K562 (cell line): ENCODE data around the gene SH3BP5L. TPM values are rescaled to one million over a fixed set of nuclear protein-coding genes. Genes with fewer than 3 reads are reported as not detected.
A peak's percentile ranks its signal among the peaks of the same experiment; 100 is the strongest.

Source experiments
- ATF1 ChIP-seq, 2 experiments: fragments of 450-650 bp in 1 of 2; IDR thresholded peaks; 2 replicates each; pipeline ENCODE4 v1.6.1; 2016; ENCODE audit warnings: missing compliant biosample characterization in 1 of 2, missing genetic modification characterization in 1 of 2
- BCL6 ChIP-seq: fragments of 250-450 bp; sonication (Bioruptor Pico); IDR thresholded peaks from 2 replicates; pipeline ENCODE4 v1.4.0; 2020
- CEBPB ChIP-seq: fragments of 450-650 bp; IDR thresholded peaks from 2 replicates; pipeline ENCODE4 v1.6.1; 2016; ENCODE audit warnings: missing genetic modification characterization, missing compliant biosample characterization
- CHAMP1 ChIP-seq: fragments of 450-650 bp; IDR thresholded peaks from 2 replicates; pipeline ENCODE4 v1.6.1; 2016; ENCODE audit warnings: mild to moderate bottlenecking
- CREB1 ChIP-seq, 2 experiments: sonication (generic) in 1 of 2; formaldehyde crosslinking in 1 of 2; IDR thresholded peaks; 2 replicates each; pipeline versions ENCODE4 v1.6.1 to v1.8.0; 2012 to 2022; ENCODE audit warnings: inconsistent platforms in 1 of 2, mild to moderate bottlenecking in 1 of 2, missing genetic modification reagents in 1 of 2, moderate library complexity in 1 of 2
- FOXK2 ChIP-seq, 2 experiments: fragments of 450-650 bp; IDR thresholded peaks in 1 of 2; conservative IDR thresholded peaks in 1 of 2; 2 replicates each; pipeline ENCODE4 v1.6.1; 2016; ENCODE audit warnings: low read depth in 2 of 2, mild to moderate bottlenecking in 1 of 2
- GTF2E2 ChIP-seq: fragments of 200-800 bp; sonication (Bioruptor generic); IDR thresholded peaks from 2 replicates; pipeline ENCODE4 v1.6.1; 2016; ENCODE audit warnings: missing genetic modification characterization, missing compliant biosample characterization
- LEF1 ChIP-seq: fragments of 450-650 bp; IDR thresholded peaks from 2 replicates; pipeline ENCODE4 v1.6.1; 2016; ENCODE audit warnings: mild to moderate bottlenecking
- MCM3 ChIP-seq: fragments of 450-650 bp; IDR thresholded peaks from 2 replicates; pipeline ENCODE4 v1.6.1; 2016
- PHTF2 ChIP-seq: fragments of 250-450 bp; sonication (Bioruptor Pico); IDR thresholded peaks from 2 replicates; pipeline ENCODE4 v1.5.0; 2021; ENCODE audit warnings: mild to moderate bottlenecking
- PURB ChIP-seq: sonication (generic); formaldehyde crosslinking; IDR thresholded peaks from 2 replicates; pipeline ENCODE4 v1.9.0; 2021; ENCODE audit warnings: low read depth, mild to moderate bottlenecking, missing genetic modification reagents
- SIN3B ChIP-seq: fragments of 450-650 bp; IDR thresholded peaks from 2 replicates; pipeline ENCODE4 v1.6.1; 2017; ENCODE audit warnings: low read depth, mild to moderate bottlenecking, moderate library complexity
- SMC3 ChIP-seq: conservative IDR thresholded peaks from 2 replicates; pipeline ENCODE4 v1.6.1; 2011; ENCODE audit warnings: low read depth, low read length, improper control_type of control experiment; ENCODE audit not compliant: insufficient read depth
- ZNF23 ChIP-seq: fragments of 250-450 bp; sonication (Bioruptor Pico); IDR thresholded peaks from 2 replicates; pipeline ENCODE4 v1.4.0; 2020; ENCODE audit warnings: mild to moderate bottlenecking
- ZNF277 ChIP-seq: fragments of 250-450 bp; sonication (Bioruptor Pico); IDR thresholded peaks from 2 replicates; pipeline ENCODE4 v1.8.0; 2022; ENCODE audit warnings: inconsistent platforms, mild to moderate bottlenecking, moderate library complexity, borderline replicate concordance
- ZSCAN29 ChIP-seq: fragments of 450-650 bp; IDR thresholded peaks from 2 replicates; pipeline ENCODE4 v1.6.1; 2017
- polyA plus RNA-seq, 8 experiments: library from polyadenylated mRNA; depleted of rRNA in 4 of 8; stranded (reverse) in 5 of 8; unstranded in 3 of 8; fragments of >200 nt; fragmentation: Nextera tagmentation in 2 of 8; fragmentation: Illumina TruSeq in 1 of 8; extraction: Ambion mirVana in 2 of 8; extraction: Trizol in 1 of 8; gene quantifications; 2 replicates each; pipeline versions ENCODE4 v1.2.1 to v1.2.3, GENCODE V29; 2011 to 2014; ENCODE audit warnings: inconsistent platforms in 1 of 8, missing spikeins in 1 of 8
- total RNA-seq, 7 experiments: library from RNA; depleted of rRNA in 6 of 7; stranded (reverse); fragments of >200 nt in 6 of 7; fragmentation: Illumina TruSeq in 2 of 7; extraction: Trizol in 2 of 7; gene quantifications; 2 replicates each; pipeline versions ENCODE4 v1.2.1 to v1.2.3, GENCODE V29; 2011 to 2021; ENCODE audit warnings: low replicate concordance in 1 of 7
- TF ChIP-seq, protein P1 (sequence below), 2 experiments: fragments of 450-650 bp; conservative IDR thresholded peaks; 2 replicates each; pipeline ENCODE4 v1.6.1; 2017; ENCODE audit warnings: mild to moderate bottlenecking in 2 of 2, moderate library complexity in 2 of 2
- TF ChIP-seq, protein P2 (sequence below): fragments of 250-450 bp; sonication (Bioruptor Pico); IDR thresholded peaks from 2 replicates; pipeline ENCODE4 v1.6.1; 2021; ENCODE audit warnings: mild to moderate bottlenecking
- TF ChIP-seq, protein P3 (sequence below): fragments of 450-650 bp; formaldehyde crosslinking; IDR thresholded peaks from 2 replicates; pipeline ENCODE4 v1.4.0; 2020; ENCODE audit warnings: mild to moderate bottlenecking, mixed read lengths

SH3BP5L gene
- total and polyA plus RNA-seq, 9 of the 15 experiments (the other 6 are each of a cell fraction or from before 2014, with no cell fraction given) = 1.9 to 26.5 (median 15.8) TPM

- TF ChIP-seq, protein P1, sequence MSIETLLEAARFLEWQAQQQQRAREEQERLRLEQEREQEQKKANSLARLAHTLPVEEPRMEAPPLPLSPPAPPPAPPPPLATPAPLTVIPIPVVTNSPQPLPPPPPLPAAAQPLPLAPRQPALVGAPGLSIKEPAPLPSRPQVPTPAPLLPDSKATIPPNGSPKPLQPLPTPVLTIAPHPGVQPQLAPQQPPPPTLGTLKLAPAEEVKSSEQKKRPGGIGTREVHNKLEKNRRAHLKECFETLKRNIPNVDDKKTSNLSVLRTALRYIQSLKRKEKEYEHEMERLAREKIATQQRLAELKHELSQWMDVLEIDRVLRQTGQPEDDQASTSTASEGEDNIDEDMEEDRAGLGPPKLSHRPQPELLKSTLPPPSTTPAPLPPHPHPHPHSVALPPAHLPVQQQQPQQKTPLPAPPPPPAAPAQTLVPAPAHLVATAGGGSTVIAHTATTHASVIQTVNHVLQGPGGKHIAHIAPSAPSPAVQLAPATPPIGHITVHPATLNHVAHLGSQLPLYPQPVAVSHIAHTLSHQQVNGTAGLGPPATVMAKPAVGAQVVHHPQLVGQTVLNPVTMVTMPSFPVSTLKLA (conservative IDR thresholded peaks at IDR 0.05) = peak; percentile 57 to 75
- TF ChIP-seq FOXK2 (conservative IDR thresholded peaks at IDR 0.05 in 1 of 2, IDR thresholded peaks at IDR 0.05 in 1 of 2; ENCODE audit: low read depth in 2 of 2) = peak; percentile 52 to 59; a peak in 2 of 4 replicates
- no peak for TF ChIP-seq GTF2E2 (tag)
- peak; percentile 24; the same call in 1 of the 2 replicates for TF ChIP-seq LEF1
- TF ChIP-seq, protein P2, sequence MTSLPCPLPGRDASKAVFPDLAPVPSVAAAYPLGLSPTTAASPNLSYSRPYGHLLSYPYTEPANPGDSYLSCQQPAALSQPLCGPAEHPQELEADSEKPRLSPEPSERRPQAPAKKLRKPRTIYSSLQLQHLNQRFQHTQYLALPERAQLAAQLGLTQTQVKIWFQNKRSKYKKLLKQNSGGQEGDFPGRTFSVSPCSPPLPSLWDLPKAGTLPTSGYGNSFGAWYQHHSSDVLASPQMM (CRISPR knock-in tag) = no peak
- 0 out of 2 replicates have a peak, but pooled peaks have one; percentile 10 for TF ChIP-seq ZSCAN29
- TF ChIP-seq PURB = no peak
- no peak; the same call in none of the 2 replicates for TF ChIP-seq SMC3
- no peak for TF ChIP-seq MCM3
- TF ChIP-seq BCL6 = no peak
- TF ChIP-seq SIN3B = peak; percentile 59
- no peak for TF ChIP-seq ZNF23 (CRISPR knock-in tag)
- TF ChIP-seq, protein P3, sequence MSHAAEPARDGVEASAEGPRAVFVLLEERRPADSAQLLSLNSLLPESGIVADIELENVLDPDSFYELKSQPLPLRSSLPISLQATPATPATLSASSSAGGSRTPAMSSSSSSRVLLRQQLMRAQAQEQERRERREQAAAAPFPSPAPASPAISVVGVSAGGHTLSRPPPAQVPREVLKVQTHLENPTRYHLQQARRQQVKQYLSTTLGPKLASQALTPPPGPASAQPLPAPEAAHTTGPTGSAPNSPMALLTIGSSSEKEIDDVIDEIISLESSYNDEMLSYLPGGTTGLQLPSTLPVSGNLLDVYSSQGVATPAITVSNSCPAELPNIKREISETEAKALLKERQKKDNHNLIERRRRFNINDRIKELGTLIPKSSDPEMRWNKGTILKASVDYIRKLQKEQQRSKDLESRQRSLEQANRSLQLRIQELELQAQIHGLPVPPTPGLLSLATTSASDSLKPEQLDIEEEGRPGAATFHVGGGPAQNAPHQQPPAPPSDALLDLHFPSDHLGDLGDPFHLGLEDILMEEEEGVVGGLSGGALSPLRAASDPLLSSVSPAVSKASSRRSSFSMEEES (CRISPR knock-in tag) = no peak
- TF ChIP-seq PHTF2 = no peak
- no peak for TF ChIP-seq ZNF277 (CRISPR knock-in tag)
- no peak for TF ChIP-seq CEBPB (tag)
- peak; percentile 83 for TF ChIP-seq CREB1 (IDR thresholded peaks at IDR 0.05)
- TF ChIP-seq CREB1 (CRISPR knock-in tag; IDR thresholded peaks at IDR 0.05) = peak; percentile 78
- TF ChIP-seq CHAMP1 = no peak
- no peak for TF ChIP-seq ATF1 (CRISPR knock-in tag; IDR thresholded peaks at IDR 0.05)
- TF ChIP-seq ATF1 (tag; IDR thresholded peaks at IDR 0.05) = peak; percentile 96
These were observed at the start of gene SH3BP5L (continued) for GRCh38 chr1:248825909-248826760.
